Stimulated activated CD4-positive, alpha-beta T cell treated with anti-CD3 and anti-CD28 coated beads, Interleukin-2, amount 100 ng/mL, for 24 hours (primary cell): ENCODE results near the gene STARD8.
A peak's percentile ranks its signal among the peaks of the same experiment; 100 is the strongest.

Source experiments
- DNase-seq, 2 donors: peaks; one replicate each; pipeline ENCODE4 v3.0.0-alpha.2; 2020

Gene STARD8

GRCh38 chrX:68693481-68694434 is 46.3 kb downstream of the STARD8 start:
- DNase-seq, result peak in 1 of 2 donors; percentile 6

DNA sequence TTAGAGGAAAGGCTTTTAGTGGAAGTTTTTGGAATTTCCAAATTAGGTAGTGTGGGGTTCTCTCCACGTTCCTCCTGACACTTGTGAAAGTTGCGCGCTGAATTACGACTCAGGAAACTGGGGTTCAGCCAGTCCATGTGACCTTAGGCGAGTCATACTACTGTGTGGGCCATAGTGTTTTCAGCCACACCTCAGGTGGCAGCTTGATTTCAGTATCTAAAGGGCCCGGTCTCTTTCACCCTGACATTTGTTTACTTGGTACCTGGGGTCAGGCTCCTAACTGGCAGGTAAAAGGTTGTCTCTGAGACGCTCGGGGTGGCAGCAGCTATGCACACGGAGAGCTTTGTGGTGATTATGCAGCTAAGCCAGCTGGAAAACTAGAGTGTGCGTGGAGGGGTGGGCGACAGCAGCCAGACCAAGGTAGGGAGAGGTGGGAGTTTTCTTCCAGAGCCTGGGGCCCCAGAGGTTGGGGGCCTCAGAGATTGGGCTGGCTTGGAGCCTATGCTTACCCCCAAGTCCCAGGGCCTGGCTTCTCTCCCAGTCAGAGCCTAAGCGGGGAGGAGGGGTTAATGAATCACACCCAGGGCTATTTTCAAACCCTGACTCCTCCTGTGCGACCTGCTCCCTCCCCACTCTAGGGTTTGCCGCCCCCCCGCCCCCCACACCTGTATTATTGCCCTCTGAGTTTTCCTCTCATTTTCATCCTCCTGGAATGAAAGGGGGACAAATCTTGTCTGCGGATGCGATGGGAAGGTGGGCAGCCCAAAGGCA is 47.2 kb downstream of the STARD8 start:
- no peak for DNase-seq

GRCh38 chrX:68695206-68695845 is 47.9 kb downstream of the STARD8 start:
- DNase-seq, result no peak

GRCh38 chrX:68696267-68696990 is 49.0 kb downstream of the STARD8 start:
- DNase-seq, result no peak

DNA sequence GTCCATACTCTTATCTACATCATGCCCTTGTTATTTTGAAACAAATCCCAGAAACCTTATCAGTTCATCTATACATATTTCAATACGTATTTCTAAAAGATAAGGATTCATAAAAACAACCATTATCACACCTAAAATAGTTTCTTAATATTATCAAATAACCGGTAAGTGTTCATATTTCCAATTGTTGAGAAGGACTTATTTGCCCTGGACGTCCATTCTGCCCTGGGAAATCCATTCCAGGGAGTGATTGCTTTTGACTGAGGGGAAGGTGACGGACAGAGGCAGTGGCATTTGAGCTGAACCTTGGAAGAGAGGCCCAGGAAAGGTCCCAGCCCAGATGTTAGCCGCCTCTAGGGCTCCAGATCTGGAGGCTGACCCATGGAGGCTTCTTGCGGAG is 49.6 kb downstream of the STARD8 start:
- no peak for DNase-seq

DNA sequence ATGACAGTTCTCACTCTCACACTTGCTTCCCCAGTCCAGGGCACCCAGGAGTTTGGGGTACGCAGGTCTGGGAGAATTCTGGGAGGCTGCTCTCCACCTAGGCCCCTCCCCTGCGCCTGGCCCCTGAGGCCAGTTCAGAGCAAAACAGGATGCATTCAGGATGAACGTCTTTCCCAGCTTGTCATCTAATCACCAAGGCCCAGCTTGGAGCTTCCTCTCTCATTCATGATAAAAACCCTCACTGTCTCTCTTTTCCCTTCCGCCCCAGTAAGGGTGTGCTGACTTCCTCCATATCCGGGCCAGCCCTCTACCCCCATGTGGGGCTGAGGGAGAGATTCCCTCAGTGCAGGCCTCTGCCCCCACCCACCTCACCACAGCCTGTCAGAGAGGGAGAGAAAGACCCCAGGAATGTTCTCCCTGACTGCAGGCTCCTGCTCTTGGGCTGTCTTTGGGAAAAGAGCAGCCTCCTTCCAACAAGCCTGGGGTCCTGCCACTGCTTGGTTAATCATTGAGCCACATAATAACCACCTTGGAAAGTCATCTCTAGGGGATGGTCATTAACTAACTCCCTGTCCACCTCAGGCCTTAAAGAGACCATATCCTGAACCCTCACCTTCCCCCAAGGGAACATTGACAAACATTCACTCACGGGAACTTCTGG is 50.1 kb downstream of the STARD8 start:
- no peak for DNase-seq

DNA sequence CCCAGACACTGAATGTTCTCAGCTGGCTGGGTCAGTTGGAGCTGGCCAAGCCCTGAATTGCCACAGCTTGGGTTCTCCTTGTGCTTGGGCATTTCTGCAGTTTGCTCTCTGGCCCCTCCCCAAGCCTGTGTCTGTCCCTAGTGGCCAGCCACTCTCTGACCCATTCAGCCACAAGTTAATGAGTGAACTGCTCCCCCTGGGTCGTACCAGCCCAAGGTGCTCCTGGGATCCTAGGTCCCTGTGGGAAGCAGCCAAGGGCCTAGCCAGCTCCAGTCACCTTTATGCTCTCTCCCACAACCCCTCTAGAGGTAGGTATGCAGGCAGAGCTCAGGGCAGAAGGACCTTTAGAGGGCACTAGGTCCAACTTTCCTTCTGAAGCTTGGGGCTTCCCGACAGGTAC is 51.5 kb downstream of the STARD8 start:
- DNase-seq, result no peak

- DNase-seq, result no peak
Measured at GRCh38 chrX:68699960-68700746, 52.7 kb downstream of the STARD8 start.

DNA sequence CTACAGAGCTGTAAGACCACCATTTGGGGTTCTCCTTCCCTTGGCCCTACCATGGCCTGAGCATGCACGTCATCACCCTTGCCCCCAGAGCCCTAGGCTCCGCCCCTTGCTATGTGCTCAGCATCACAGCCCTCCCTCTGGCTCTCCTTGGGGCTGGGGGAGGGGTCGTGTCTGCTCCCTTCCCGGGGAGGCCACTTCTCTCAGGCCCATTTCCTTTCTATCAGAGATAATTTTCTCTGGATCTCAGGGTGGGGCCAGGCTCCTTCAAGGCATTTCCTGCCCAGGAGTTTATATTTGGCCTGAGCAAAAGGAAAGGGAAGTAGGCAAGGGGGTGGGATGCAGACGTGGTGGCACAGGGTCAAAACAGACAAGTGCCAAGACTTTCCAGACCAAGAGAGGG is 55.9 kb downstream of the STARD8 start:
- no peak for DNase-seq

DNA sequence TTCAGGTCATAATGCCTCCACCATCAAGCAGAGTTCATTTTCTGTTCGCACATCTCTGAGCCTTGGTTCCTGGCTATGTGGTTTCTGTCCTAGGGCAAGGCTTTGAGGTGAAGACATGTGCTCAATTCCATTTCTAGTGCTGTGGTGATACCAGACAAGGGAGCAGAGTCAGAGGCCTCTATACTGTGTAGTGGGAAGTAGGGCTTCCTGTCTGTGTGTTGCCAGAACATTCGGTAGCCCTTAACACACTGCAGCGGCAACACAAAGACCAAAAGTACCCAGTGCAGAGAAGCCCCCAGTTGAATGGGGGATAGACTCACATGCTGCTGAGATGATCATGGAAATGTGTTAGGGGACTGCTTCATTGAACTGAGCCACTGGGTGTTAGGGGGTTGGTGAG is 56.4 kb downstream of the STARD8 start:
- no peak for DNase-seq

- DNase-seq, result no peak
Measured at GRCh38 chrX:68705986-68706385, 58.5 kb downstream of the STARD8 start.

- no peak for DNase-seq
Measured at GRCh38 chrX:68708503-68709290, 61.2 kb downstream of the STARD8 start.

DNA sequence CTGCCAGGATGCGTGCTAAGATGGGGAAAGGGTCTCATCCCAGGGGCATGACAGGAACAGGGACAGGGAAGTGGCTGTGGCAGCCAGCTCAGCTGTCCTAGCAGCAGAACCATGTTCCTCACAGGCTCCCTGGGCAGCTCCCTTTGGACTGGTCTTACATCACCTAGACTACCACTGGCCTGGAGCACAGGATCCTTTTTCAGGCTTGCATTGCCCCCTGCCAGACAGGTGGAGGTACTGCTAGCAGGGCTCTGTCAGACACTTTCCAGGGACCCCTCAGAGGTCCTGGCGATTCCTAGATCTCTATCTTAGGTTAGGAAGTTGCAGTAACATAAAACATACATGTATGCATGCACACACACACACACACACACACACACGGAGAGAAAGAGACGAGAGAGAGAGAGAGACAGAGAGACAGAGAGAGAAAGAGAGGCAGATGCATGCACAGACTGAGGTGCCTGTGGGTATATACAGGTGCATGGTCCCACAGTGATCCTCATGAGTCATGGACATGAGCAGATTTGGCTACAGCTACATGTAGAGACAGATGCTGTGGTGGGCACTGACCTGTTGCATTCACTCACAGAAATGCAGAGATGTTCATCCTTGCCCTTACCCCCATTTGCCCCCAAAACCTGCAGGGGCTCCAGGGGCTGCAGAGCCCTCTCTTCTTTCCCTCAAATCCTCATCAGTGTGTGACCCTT is 63.6 kb downstream of the STARD8 start:
- peak in 1 of 2 donors; percentile 16 for DNase-seq

DNA sequence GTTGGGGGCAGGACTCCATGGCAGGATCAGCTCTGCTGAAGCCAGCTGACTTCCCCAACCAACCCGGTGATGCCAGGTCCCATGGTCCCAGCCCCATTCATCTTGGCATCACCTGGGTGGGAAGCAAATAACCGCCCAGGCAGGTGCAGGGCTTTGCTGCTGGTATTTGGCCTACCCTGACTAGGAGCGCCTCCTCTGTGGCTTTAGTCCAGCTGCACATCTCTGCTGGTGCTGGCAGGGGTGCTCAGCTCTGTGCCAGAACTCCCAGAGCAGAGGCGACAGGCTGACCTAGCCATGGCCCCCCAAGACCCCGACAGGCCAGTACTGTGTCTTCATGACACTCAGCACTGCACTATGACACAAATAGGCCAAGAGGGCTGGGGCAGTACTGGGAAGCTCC is 64.4 kb downstream of the STARD8 start:
- no peak for DNase-seq

- DNase-seq, result no peak
Measured at GRCh38 chrX:68714856-68715255, 67.4 kb downstream of the STARD8 start.

DNA sequence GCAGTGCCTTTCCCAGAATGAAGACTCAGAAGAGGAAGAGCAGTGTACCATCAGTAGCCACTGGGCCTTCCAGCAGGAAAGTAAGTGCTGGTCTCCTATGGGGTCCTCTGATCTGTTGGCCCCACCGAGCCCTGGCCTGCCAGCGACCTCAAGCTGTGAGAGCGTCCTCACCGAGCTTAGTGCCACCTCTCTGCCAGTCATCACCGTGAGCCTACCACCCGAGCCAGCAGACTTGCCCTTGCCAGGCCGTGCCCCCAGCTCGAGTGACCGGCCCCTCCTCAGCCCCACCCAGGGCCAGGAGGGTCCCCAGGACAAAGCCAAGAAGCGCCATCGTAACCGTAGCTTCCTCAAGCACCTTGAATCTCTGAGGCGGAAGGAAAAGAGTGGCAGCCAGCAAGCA is 69.7 kb downstream of the STARD8 start:
- no peak for DNase-seq

- DNase-seq, result no peak
Measured at GRCh38 chrX:68717663-68718442, 70.4 kb downstream of the STARD8 start.

- DNase-seq, result no peak
Measured at GRCh38 chrX:68718443-68718820, 71.0 kb downstream of the STARD8 start.
